HG02610 (cell line): ENCODE measurements around the gene GRAMD1A.
"Not testable (repeated sequence)": the region's sequence is repeated elsewhere in the genome, so short reads cannot be mapped to it uniquely, and the experiment has no call there.

Experiments used
- ATAC-seq: cut with Tn5 transposase; IDR thresholded peaks from one replicate; pipeline ENCODE4 v1.9.1; 2021; ENCODE audit warnings: mild to moderate bottlenecking, moderate library complexity; ENCODE audit not compliant: unreplicated experiment

The GRAMD1A gene

DNA sequence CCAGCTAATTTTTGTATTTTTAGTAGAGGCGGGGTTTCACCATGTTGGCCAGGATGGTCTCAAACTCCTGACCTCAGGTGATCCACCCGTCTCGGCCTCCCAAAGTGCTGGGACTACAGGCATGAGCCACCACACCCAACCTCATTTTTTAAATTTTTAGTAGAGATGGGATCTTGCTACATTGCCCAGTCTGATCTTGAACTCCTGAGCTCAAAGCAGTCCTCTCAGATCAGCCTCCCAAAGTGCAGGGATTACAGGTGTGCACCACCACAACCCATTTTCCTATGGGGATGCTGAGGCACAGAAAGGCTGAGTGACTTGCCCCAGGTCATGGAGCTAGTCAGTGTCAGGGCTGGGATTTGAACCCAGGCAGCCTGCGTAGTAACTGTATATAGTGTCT lies 51.1 kb downstream of the GRAMD1A start:
- not testable (repeated sequence) for ATAC-seq

DNA sequence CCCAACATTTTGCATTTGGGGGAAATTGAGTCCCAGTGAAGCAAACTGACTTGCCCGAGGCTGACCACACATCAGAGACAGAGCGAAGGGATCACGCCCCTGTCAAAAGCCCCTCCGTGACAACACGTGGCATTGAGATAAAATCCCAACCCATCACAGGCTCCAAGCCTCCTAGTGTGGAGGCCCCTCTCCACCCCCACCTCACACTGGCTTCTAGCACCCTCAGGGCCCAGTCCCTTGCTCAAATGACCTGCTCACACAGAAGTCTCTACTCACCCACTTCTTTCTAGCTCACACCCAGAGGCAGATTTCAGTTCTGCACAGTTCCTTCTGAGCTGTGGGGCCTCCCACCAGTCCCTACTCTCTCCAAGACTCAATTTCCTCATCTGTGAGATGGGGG lies 51.7 kb downstream of the GRAMD1A start:
- ATAC-seq: no peak

DNA sequence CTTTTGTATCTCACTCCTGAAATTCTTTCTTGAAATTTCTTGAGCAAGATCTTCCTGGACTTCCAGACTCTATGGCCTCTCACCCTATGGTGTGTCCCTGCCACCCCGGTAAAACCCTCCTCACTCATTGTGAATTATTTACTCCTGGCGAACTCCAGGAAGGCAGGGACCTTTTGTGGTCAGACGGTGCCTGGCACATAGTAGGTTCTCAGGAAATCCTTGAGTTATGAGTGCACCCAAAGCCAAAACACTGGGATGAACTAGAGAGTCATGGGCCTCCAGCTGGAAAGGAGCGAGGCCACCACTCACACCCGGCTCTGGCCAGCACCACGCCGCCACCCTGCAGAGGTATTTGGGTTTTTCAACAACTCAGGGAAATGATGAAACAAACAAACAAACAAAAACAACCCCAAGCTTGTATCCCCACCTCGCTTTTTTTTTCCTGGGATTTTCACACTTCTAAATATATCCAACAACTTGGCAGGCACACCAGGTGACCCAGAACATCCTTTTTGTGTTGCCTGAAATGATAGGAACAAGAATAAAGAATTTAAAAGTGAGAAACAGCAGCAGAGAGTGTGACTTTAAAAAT lies 52.6 kb downstream of the GRAMD1A start:
- no peak for ATAC-seq

DNA sequence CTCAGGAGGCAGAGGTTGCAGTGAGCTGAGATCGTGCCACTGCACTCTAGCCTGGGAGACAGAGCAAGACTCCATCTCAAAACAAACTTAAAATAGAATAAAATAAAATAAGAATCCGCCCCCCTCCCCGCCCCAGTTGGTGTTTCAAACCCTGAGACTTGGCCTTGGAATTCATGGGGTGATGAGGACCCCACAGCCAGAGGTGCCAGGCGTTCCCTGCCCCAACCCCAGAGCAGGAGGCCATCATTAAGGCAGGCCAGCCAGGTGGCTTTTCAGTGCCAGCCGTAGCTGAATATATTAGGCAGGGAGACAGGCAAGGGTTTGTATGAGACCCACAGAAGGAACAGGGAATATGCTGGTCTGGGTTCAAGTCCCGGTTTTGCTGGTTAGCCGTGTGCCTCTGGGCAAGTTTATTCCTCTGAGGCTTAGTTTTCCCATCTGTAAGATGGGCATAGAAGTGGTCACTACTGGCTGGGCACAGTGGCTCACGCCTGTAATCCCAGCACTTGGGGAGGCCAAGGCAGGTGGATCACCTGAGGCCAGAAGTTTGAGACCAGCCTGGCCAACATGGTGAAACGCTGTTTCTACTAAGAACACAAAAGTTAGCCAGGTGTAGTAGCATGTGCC lies 53.7 kb downstream of the GRAMD1A start:
- ATAC-seq: no peak

DNA sequence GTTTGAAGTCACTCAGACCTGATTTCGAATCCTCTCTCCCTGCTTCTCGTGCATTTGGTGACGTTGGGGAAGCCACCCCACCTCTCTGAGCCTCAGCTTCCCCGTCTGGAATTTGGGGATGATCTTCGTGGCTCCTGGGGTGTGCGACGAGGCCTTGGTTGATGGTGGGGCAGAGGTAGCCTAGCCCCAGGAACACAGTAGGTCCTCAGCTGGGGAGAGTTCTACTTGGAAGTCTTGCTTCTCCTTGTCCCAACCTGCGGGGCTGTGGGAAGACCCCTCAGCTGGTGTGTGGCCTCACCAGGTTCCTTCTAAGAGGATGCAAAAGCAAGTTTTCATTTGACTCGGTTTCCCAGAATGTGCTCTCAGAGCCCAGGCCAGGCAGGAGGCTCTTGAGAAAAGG lies 54.5 kb downstream of the GRAMD1A start:
- ATAC-seq: no peak

DNA sequence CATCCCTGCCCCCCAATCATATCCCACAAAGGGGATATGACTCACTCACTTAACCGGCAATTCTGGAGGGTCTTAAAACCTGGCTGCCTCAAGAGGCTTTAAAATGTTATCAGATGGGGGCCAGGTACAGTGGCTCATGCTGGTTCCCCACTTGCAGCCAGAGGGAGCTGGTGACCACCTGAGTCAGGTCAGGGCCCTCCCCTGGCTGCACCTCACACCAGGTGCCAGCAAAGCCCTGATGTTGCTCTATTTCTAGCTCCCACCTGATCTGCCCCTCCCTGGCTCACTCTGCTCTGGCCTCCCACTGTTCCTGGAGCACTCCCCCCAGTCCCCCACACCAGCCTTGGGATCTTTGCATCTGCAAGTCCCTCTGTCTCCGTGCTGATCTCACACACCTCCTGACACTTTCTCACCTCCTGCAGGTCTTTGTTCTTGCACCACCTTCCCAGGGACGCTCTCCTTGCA lies 55.6 kb downstream of the GRAMD1A start:
- no peak for ATAC-seq

DNA sequence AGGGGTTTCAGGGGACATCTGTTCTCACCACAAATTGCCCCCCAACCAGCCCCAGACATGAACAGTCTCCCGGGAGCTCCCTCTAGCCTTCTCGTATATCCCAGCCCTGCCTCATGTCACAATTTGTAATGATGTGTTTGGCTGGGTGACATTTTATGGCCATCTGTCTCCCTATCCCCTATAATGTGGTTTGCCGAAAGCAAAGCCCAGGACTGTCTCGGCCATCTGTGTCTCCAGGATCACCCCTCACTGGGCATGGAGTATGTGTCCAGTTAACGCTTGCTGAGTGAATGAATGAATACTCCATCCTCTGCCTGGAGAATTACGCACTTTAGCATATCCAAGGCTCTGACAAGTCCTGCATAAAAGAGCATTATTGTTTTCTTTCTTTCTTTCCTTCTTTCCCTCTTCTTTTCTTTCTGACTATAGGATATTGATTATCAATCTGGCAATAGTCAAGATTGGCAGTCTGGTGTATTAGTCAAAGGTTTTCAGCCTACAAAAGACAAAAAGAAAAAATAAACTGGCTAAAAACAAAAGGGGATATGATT lies 56.5 kb downstream of the GRAMD1A start:
- no peak for ATAC-seq

DNA sequence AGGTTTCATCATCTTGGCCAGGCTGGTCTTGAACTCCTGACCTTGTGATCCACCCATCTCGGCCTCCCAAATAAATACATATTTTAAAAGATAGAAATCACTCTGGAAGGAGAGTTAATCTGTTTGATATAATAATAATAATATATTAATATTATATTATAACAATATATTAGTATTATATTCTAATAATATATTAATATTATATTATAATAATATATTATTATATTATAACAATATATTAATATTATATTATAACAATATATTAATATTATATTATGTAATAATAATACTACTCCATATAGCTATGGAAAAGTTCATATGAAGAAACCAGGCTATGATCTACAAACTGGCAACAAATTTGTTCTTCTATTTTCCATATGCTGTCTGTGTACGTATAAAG lies 58.2 kb downstream of the GRAMD1A start:
- no peak for ATAC-seq

DNA sequence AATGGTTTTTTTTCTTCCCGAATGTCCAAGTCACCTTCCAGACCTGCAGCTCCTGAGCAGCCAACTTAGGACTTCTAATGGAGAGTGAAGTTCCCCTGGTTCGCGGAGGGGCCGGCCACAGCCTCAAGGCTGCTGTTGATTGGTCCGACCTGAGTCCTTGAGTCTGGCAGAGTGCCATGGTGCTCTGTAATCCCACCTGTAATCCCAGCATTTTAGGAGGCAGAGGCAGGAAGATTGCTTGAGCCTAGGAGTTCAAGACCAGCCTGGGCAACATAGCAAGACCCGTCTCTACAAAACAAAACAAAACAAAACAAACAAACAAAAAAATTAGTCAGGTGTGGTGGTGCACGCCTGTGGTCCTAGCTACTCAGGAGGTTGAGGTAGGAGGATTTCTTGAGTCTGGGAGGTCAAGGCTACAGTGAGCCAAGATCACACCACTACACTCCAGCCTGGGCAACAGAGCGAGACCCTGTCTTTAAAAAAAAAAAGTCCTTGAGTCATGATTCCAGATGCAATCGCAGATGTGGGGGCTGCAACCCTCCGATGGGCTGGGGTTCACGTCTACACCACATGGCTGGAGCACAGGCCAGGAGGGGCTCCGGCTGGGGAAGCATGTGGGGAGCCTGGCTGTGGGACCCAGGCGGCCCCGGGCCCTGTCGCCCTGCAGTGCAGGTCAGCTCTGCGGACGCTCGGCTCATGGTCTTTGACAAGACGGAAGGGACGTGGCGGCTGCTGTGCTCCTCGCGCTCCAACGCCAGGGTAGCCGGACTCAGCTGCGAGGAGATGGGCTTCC lies 59.1 kb downstream of the GRAMD1A start:
- no peak for ATAC-seq

DNA sequence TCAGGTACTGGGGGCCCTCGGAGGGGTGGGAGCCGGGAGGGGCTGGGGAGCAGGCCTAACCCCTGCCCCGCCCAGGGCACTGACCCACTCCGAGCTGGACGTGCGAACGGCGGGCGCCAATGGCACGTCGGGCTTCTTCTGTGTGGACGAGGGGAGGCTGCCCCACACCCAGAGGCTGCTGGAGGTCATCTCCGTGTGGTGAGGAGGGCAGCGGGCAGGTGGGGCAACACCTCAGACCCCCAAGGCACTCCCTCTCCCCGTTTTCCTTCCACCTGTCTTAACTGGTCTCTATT lies 59.6 kb downstream of the GRAMD1A start:
- no peak for ATAC-seq

DNA sequence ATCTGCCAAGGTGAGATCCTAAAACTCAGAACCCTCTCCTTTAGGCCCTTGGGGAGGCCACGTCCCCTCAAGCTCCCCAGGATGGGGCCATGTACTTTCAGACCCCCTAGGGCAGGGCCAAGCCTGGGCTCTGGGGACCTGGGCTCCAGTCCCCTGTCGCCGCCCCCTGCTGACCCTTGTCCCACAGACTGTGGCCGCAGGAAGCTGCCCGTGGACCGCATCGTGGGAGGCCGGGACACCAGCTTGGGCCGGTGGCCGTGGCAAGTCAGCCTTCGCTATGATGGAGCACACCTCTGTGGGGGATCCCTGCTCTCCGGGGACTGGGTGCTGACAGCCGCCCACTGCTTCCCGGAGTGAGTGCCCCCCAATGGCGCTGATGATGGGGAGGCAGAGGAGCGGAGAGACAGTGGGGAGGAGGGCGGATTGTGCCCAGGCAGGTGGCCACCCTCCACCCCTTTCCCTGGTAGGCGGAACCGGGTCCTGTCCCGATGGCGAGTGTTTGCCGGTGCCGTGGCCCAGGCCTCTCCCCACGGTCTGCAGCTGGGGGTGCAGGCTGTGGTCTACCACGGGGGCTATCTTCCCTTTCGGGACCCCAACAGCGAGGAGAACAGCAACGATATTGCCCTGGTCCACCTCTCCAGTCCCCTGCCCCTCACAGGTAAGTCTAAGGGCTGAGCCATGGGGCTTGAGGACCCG lies 60.2 kb downstream of the GRAMD1A start:
- ATAC-seq: no peak

DNA sequence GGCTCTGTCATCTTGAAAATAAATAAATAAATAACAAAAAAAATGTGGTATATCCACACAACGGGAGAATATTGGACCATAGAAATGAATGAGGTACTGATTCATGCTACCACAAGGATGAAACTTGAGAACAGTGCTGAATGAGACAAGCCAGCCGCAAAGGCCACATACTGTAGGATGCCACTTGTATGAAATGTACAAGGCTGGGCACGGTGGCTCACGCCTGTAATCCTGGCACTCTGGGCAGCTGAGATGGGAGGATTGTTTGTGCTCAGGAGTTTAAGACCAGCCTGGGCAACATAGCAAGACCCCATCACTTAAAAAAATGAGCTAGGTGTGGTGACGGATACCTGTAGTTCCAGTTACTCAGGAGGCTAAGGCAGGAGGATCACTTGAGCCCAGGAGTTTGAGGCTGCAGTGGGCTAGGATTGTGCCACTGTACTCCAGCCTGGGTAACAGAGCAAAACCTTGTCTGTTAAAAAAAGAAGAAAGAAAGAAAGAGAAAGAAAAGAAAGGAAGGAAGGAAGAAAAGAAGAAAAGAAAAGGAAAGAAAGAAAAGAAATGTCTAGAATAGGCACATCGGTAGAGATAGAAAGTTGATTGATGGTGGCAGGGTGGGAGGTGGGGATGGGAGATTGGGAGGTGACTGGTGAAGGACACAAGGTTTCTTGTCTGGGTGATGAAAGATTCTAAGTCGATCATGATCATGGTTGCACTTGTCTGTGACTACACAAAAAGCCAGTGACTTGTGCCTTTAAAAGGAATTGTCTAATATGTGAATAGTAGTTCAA lies 61.7 kb downstream of the GRAMD1A start:
- no peak for ATAC-seq

DNA sequence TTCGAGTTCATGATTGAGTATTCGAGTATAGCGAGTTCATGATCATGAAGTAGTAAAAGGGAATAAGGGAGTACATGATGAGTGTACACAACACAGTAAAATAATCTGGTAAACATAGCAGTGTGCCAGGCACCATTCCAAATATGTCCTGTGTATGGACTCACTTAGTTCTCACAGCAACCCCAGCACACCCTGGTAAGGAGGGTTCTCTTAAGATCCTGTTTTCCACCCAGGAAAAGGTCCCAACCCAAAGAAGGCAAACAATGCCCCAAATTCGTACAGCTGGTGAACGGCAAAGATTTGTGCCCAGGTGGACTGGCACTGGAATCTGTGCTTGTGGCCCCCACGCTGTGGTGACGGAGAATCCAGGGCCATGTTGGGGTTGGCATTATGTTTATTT lies 62.8 kb downstream of the GRAMD1A start:
- no peak for ATAC-seq

DNA sequence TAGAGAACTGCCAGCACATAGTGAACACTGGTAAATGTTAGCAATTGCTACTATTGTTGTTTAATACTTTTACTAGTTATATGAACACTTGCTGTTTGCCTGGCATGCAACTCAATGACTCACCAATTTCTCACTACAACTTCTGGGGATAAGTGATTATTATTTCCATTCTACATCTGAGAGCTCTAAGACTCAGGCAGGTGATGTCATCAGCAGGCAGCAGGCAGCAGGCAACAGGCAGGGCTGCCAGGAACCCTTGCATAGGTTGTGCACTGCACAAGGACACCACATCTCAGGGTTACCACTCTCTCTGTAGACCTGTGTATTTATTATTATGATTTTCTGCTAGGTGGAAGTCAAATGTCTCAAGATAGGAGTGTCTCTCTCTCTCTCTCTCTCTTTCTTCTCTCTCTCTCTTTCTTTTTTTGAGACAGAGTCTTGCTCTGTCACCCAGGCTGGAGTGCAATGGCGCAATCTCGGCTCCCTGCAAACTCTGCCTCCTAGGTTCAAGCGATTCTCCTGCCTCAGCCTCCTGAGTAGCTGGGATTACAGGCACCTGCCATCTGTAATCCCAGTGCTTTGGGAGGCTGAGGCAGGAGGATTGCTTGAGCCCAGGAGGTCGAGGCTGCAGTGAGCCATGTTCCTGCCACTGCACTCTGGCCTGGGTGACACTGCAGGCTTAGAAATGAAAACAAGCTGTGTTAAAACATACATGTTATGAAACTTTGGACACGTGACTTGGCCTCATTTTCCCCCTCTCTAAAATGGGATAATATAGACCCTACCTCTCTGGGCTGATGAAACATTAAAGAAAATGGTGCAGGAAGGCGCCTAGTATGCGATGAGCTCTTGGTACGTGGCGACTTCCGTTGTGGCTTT lies 64.1 kb downstream of the GRAMD1A start:
- ATAC-seq: no peak

DNA sequence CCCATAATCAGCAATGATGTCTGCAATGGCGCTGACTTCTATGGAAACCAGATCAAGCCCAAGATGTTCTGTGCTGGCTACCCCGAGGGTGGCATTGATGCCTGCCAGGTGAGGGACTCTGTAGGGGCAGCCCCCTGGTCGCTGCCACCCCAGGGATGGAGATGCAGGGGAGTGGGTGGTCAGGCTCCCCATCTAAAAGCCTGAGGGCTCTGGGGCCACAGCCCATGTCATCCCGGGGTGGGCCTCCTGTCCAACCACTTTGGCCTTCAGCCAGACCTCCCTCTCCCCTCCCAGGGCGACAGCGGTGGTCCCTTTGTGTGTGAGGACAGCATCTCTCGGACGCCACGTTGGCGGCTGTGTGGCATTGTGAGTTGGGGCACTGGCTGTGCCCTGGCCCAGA lies 65.5 kb downstream of the GRAMD1A start:
- ATAC-seq: no peak

DNA sequence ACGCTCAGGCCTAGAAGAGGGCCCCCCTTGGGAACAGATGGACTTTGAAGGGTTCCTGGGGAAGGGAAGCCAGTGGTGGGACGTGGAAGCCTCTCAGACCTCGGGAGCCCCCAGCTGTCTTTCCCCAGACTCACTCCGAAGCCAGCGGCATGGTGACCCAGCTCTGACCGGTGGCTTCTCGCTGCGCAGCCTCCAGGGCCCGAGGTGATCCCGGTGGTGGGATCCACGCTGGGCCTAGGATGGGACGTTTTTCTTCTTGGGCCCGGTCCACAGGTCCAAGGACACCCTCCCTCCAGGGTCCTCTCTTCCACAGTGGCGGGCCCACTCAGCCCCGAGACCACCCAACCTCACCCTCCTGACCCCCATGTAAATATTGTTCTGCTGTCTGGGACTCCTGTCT lies 66.0 kb downstream of the GRAMD1A start:
- ATAC-seq: no peak

DNA sequence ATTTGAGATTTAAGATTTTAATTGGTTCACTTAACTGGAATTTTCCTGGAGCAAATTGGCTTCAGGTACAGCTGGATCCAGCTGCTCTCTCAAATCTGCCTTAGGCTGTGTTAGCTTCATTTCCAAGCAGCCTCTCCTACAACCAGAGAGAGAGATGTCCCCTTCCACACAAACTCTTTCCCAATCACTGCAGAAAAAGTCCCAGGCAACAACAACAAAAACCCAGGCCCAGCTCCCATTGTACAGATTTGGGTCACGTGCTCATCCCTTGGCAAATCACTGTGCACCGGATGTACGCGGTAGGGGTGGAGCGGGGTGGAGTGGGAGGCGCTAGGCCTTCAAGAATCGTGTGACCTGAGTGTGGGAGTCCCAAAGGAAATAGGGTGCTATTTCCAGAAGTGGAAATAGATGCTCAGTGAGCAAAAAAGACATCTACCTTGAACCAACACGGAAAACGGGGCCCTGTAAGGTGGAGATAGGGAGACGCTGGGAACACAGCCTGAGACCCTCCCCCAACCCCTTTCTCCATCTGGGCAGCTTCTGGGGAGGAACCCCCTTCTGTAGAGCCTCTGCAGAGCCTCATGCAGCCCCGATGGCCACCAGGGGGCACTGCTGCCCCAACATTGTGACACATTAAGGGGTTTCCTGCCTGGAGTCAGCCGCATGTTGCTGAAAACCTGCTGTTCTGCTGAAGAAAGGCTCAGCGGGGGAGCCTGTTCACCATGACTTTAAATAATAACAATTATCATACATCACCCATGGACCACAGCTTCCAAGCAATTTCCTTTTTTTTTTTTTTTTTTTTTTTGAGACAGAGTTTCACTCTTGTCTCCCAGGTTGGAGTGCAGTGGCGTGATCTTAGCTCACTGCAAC lies 66.8 kb downstream of the GRAMD1A start:
- peak; percentile 59 for ATAC-seq

DNA sequence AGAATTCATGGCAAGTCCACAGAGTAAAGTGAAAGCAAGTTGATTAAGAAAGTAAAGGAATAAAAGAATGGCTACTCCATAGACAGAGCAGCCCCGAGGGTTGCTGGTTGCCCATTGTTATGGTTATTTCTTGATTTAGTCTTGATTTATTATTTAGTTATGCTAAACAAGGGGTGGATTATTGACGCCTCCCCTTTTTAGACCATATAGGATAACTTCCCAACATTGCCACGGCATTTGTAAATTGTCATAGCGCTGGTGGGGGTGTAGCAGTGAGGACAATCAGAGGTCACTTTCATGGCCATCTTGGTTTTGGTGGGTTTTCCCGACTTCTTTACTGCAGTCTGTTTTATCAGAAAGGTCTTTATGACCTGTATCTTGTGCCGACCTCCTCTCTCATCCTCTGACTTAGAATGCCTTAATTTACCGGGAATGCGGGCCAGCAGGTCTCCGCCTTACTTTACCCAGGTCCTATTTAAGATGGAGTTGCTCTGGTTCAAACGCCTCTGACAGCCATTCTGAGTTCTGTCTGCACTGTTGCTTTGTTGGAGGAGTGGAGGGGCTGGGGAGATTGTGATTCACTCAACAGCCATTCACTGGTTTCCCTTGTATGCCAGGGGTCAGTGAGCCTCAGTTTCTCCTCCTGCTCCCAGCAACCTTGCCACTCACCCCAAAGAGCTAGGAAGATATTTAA lies 69.0 kb downstream of the GRAMD1A start:
- no peak for ATAC-seq
